GM12891 (cell line): ENCODE measurements around the gene ZNF429.

Experiments used
- PAX5 ChIP-seq: IDR thresholded peaks from 2 replicates; pipeline ENCODE4 v1.6.1; 2011; ENCODE audit warnings: low read length, moderate library complexity, mild to moderate bottlenecking; ENCODE audit not compliant: insufficient read depth, severe bottlenecking
- POLR2A ChIP-seq: IDR thresholded peaks from 2 replicates; pipeline ENCODE4 v1.6.1; 2011; ENCODE audit warnings: low read depth, low read length, control low read depth
- POLR2AphosphoS5 ChIP-seq: IDR thresholded peaks from 2 replicates; pipeline ENCODE4 v1.6.1; 2011; ENCODE audit warnings: low read depth, low read length, control low read depth
- POU2F2 ChIP-seq: IDR thresholded peaks from 2 replicates; pipeline ENCODE4 v1.6.1; 2011; ENCODE audit warnings: low read depth, mild to moderate bottlenecking, control low read depth, low read length, moderate library complexity
- SPI1 ChIP-seq: IDR thresholded peaks from 2 replicates; pipeline ENCODE4 v1.6.1; 2011; ENCODE audit warnings: low read depth, low read length, control low read depth
- TAF1 ChIP-seq: IDR thresholded peaks from 2 replicates; pipeline ENCODE4 v1.6.1; 2011; ENCODE audit warnings: low read depth, low read length, control low read depth

- no peak for TF ChIP-seq TAF1
- TF ChIP-seq POLR2A = no peak
- no peak for TF ChIP-seq POLR2AphosphoS5
- TF ChIP-seq SPI1 = no peak
- TF ChIP-seq PAX5 = no peak
- TF ChIP-seq POU2F2 = no peak
Measured at GRCh38 chr19:21564406-21564805, 59.0 kb downstream of the ZNF429 start.
